Glutamatergic neuron (in vitro differentiated cells): ENCODE results near the gene SAYSD1. TPM values are rescaled to one million over a fixed set of nuclear protein-coding genes. Genes with fewer than 3 reads are reported as not detected.
"Not testable (repeated sequence)": the region's sequence is repeated elsewhere in the genome, so short reads cannot be mapped to it uniquely, and the experiment has no call there.

Experiments
- DNase-seq: peaks from one replicate; pipeline ENCODE4 v3.0.0; 2022
- H3K27ac Mint-ChIP-seq: one replicate; pipeline ENCODE4 v1.8.0; 2020; ENCODE audit warnings: mild to moderate bottlenecking, mixed read lengths, inconsistent platforms; ENCODE audit not compliant: unreplicated experiment
- H3K27me3 Mint-ChIP-seq: one replicate; pipeline ENCODE4 v1.8.0; 2020; ENCODE audit warnings: mild to moderate bottlenecking, moderate library complexity, mixed read lengths, inconsistent platforms; ENCODE audit not compliant: unreplicated experiment
- H3K36me3 Mint-ChIP-seq: one replicate; pipeline ENCODE4 v1.8.0; 2020; ENCODE audit warnings: mild to moderate bottlenecking, mixed read lengths, inconsistent platforms; ENCODE audit not compliant: unreplicated experiment
- H3K4me1 Mint-ChIP-seq: one replicate; pipeline ENCODE4 v1.8.0; 2020; ENCODE audit warnings: mild to moderate bottlenecking, low read depth, mixed read lengths, inconsistent platforms; ENCODE audit not compliant: unreplicated experiment
- H3K4me3 Mint-ChIP-seq: one replicate; pipeline ENCODE4 v1.8.0; 2020; ENCODE audit warnings: mild to moderate bottlenecking, mixed read lengths, inconsistent platforms; ENCODE audit not compliant: unreplicated experiment
- H3K9me3 Mint-ChIP-seq: one replicate; pipeline ENCODE4 v1.8.0; 2020; ENCODE audit warnings: mild to moderate bottlenecking, moderate library complexity, mixed read lengths, inconsistent platforms; ENCODE audit not compliant: unreplicated experiment
- total RNA-seq: library from RNA; stranded (reverse); fragmentation: NEBNext Ultra II Directional; extraction: Animal tissue kit (Norgen Biotek cat#: 25700); gene quantifications from one replicate; pipeline ENCODE4 v1.2.1, GENCODE V29; 2021; ENCODE audit not compliant: unreplicated experiment
- TF ChIP-seq, protein P1 (sequence below): fragments of 200-600 bp; sonication (generic); IDR thresholded peaks from one replicate; pipeline ENCODE4 v1.5.0; 2021; ENCODE audit not compliant: partially characterized antibody, unreplicated experiment

The SAYSD1 gene
- total RNA-seq, 1 donor from 2014 or later = 18.4 TPM

DNA sequence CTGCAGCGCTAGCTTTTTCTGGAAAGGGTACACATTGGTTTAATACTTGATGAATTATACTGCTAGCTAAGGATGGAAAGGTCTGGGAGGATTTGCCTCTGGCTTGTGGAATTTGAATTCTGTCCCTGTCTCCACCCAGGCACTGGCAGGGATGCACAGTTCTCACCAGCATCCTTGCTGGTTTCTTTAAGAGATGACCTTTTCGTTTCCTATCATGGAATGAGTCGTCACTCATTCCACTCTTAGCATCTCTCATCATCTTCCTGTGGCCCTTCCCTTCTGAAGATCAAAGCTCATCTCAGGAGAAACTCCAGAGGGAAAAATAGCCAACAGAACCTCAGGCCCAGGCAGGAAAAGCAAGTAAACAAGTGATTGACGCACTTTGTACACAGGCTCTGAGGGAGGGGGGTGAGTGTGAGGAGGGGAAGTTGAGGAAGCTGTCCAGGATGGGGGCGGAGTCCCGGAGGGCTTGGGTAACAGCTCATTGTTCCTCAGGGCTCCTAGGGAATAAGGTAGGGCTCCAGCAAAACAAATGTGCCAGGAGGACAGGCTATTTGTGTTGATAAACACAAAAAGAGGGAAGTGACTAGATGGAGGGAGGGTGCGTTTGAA lies 25.7 kb upstream of the SAYSD1 start:
- Mint-ChIP-seq H3K4me1 (no peaks in the 10 kb centered on the region), H3K27me3 (peaks cover 3% of the 10 kb centered on the region), H3K9me3 (no peaks in the 10 kb centered on the region), H3K36me3 (no peaks in the 10 kb centered on the region), H3K27ac (no peak overlapping the region), H3K4me3 (no peak overlapping the region)
- TF ChIP-seq, protein P1, sequence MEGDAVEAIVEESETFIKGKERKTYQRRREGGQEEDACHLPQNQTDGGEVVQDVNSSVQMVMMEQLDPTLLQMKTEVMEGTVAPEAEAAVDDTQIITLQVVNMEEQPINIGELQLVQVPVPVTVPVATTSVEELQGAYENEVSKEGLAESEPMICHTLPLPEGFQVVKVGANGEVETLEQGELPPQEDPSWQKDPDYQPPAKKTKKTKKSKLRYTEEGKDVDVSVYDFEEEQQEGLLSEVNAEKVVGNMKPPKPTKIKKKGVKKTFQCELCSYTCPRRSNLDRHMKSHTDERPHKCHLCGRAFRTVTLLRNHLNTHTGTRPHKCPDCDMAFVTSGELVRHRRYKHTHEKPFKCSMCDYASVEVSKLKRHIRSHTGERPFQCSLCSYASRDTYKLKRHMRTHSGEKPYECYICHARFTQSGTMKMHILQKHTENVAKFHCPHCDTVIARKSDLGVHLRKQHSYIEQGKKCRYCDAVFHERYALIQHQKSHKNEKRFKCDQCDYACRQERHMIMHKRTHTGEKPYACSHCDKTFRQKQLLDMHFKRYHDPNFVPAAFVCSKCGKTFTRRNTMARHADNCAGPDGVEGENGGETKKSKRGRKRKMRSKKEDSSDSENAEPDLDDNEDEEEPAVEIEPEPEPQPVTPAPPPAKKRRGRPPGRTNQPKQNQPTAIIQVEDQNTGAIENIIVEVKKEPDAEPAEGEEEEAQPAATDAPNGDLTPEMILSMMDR = no peak
- no peak for DNase-seq

DNA sequence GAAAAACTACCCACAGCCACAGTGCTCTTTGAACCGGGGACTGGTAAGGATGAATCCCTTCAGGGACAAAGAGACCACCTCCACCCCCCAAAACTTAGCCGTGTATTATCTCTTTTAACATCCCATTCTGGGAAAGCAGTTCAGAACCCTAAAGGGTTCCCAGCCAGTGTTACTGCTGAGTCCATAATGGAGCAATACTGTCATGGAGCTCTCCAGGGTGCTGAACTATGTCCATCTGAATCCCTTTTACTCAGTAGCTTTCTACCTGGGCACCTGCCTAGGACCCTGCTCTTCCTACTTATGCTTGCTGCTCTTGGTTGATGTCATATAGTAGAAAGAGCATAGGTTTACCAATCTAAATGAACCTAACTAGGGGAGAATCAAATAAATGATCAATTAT lies 22.3 kb upstream of the SAYSD1 start:
- Mint-ChIP-seq H3K36me3 (no peaks in the 10 kb centered on the region), H3K9me3 (no peaks in the 10 kb centered on the region), H3K27ac (no peak overlapping the region), H3K4me3 (no peak overlapping the region), H3K4me1 (no peaks in the 10 kb centered on the region), H3K27me3 (peaks cover under 1% of the 10 kb centered on the region)
- TF ChIP-seq, protein P1 = no peak
- DNase-seq = no peak

DNA sequence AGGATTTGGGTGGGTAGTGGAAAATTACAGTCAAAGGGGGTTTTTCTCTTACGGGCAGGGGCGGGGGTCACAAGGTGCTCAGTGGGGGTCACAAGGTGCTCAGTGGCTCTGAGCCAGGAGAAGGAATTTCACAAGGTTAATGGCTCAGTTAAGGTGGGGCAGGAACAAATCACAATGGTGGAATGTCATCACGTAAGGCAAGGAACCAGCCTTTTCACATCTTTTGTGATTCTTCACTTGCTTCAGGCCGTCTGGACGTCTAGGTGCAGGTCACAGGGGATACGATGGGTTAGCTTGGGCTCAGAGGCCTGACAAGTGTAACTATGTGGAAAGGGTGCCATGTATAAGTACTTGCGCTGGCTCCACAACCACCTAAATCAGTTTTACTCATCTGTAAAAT lies 21.2 kb upstream of the SAYSD1 start:
- not testable (repeated sequence) for DNase-seq, H3K27me3 Mint-ChIP-seq, H3K4me1 Mint-ChIP-seq, H3K27ac Mint-ChIP-seq, H3K4me3 Mint-ChIP-seq, H3K36me3 Mint-ChIP-seq, H3K9me3 Mint-ChIP-seq

DNA sequence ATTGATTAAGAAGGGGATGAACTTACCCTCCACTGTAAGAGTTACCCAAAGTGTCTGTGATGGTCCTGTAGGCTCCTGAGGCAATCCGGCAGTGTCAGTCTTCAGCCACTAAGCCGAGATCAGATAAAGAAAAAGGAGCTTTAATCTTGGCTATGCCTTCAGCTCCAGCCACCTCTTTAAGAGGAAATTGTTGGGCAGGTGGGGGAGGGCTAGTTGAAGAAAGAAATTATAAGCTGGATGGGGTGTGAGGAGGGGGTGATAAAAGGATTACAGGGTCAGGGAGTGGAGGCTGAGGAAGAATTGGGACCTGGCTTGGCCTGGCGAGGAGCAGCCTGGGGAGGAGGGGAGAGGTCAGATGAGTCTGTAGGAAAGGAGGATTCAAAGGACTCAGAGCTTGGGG lies 19.8 kb upstream of the SAYSD1 start:
- not testable (repeated sequence) for H3K4me3 Mint-ChIP-seq, H3K9me3 Mint-ChIP-seq, DNase-seq, H3K27me3 Mint-ChIP-seq, H3K4me1 Mint-ChIP-seq, H3K27ac Mint-ChIP-seq, H3K36me3 Mint-ChIP-seq

DNA sequence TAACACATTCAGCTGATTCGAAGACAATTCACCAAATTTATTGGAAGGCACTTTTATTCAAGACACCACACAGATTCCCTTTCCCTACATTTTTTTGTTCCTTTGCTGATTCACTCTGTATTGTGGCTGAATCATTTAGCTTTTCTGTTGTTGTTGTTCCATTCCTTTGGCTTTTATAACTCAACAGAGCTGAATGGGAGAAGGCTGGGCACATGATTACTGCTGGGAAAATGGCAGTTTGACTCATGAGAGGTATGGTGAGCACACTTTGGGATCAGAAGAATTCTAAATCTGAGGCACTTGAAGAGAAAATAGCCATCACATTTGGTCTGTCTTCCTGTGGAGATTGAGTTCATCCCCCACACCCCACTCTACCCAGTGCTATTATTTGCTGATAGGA lies 15.7 kb upstream of the SAYSD1 start:
- H3K4me1 Mint-ChIP-seq = no peaks in the 10 kb centered on the region
- no peak overlapping the region for H3K27ac Mint-ChIP-seq
- no peak overlapping the region for H3K4me3 Mint-ChIP-seq
- no peak for DNase-seq
- H3K27me3 Mint-ChIP-seq = peaks cover 1% of the 10 kb centered on the region
- TF ChIP-seq, protein P1 = no peak
- H3K9me3 Mint-ChIP-seq = peaks cover 2% of the 10 kb centered on the region
- H3K36me3 Mint-ChIP-seq = no peaks in the 10 kb centered on the region

DNA sequence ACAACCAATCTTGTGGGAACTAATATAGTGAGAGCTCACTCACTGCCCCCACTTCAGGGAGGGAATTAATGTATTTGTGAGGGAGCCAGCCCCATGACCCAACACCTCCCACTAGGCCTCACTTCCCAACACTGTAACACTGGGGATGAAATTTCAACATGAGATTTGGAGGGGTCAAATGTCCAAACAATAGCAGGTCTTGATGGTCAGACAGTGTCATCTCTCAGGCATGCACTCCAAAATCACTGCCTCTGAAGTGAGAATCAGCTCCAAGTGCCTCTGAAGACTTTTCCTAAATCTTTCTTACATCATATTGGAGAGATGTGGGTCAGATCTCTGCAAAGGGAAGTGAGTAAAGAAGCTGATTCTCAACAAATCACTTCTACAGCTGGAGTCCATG lies 13.8 kb upstream of the SAYSD1 start:
- Mint-ChIP-seq H3K27me3 (peaks cover 2% of the 10 kb centered on the region), H3K9me3 (peaks cover 2% of the 10 kb centered on the region), H3K4me1 (no peaks in the 10 kb centered on the region), H3K4me3 (no peak overlapping the region), H3K36me3 (no peaks in the 10 kb centered on the region), H3K27ac (no peak overlapping the region)
- no peak for DNase-seq
- TF ChIP-seq, protein P1 = no peak
